SK-N-SH (cell line): ENCODE results near the gene VEGFA. TPM values are rescaled to one million over a fixed set of nuclear protein-coding genes. Genes with fewer than 3 reads are reported as not detected.

Experiments
- CTCF ChIA-PET: fragments of 300-600, 350-600 bp; formaldehyde crosslinking; extraction: SDS; loops from one replicate; lab custom pipeline; 2021; lab: Yijun Ruan, JAX
- POLR2A ChIA-PET: fragments of 350-600 bp; sonication (Branson Sonifier 250); formaldehyde crosslinking; extraction: SDS; loops from one replicate; lab custom pipeline; 2020; ENCODE audit warnings: antibody characterized with exemption, inconsistent platforms; lab: Yijun Ruan, JAX
- DNase-seq: peaks from one replicate; pipeline ENCODE4 v3.0.0; 2012
- H2AFZ ChIP-seq: fragments of 200-600 bp; sonication (generic); 2 replicates; pipeline ENCODE4 v1.8.1; 2016; ENCODE audit warnings: antibody characterized with exemption, mild to moderate bottlenecking, low read depth
- H3F3A ChIP-seq: fragments of 200-600 bp; sonication (generic); replicated peaks from 2 replicates; pipeline ENCODE3; 2016; ENCODE audit warnings: antibody characterized with exemption, mild to moderate bottlenecking; ENCODE audit not compliant: insufficient read depth
- H3K27ac ChIP-seq, 2 experiments: fragments of 200-500 bp in 1 of 2; fragments of 200-600 bp in 1 of 2; sonication (Bioruptor generic) in 1 of 2; sonication (generic), shearing (Covaris generic) in 1 of 2; 2 replicates each; pipeline versions ENCODE4 v1.5.1 to v1.6.1; 2014 to 2016; ENCODE audit warnings: low read depth in 2 of 2, inconsistent platforms in 1 of 2, low read length in 1 of 2, mild to moderate bottlenecking in 1 of 2, mixed read lengths in 1 of 2
- H3K27me3 ChIP-seq: fragments of 200-600 bp; sonication (generic), shearing (Covaris generic); 2 replicates; pipeline ENCODE4 v1.6.1; 2016; ENCODE audit warnings: mixed run types; ENCODE audit not compliant: insufficient read depth
- H3K36me3 ChIP-seq, 2 experiments: fragments of 200-500 bp in 1 of 2; fragments of 200-600 bp in 1 of 2; sonication (Bioruptor generic) in 1 of 2; sonication (generic) in 1 of 2; replicated peaks in 1 of 2; 2 replicates each; pipeline versions ENCODE3 to v1.5.1; 2014 to 2016; ENCODE audit warnings: low read length in 1 of 2, mild to moderate bottlenecking in 1 of 2; ENCODE audit not compliant: insufficient read depth in 2 of 2, control insufficient read depth in 1 of 2
- H3K4me1 ChIP-seq, 2 experiments: fragments of 200-500 bp in 1 of 2; fragments of 200-600 bp in 1 of 2; sonication (Bioruptor generic) in 1 of 2; sonication (generic), shearing (Covaris generic) in 1 of 2; 2 replicates each; pipeline versions ENCODE4 v1.5.1 to v1.6.1; 2014 to 2016; ENCODE audit warnings: low read depth in 1 of 2, low read length in 1 of 2, mixed run types in 1 of 2; ENCODE audit not compliant: insufficient read depth in 2 of 2, control insufficient read depth in 1 of 2
- H3K4me2 ChIP-seq: fragments of 200-600 bp; sonication (generic), shearing (Covaris generic); 2 replicates; pipeline ENCODE4 v1.6.1; 2017; ENCODE audit warnings: mixed run types
- H3K4me3 ChIP-seq, 2 experiments: fragments of 200-500 bp in 1 of 2; fragments of 200-600 bp in 1 of 2; sonication (Bioruptor generic) in 1 of 2; sonication (generic), shearing (Covaris generic) in 1 of 2; 2 replicates each; pipeline versions ENCODE4 v1.5.1 to v1.8.1; 2014 to 2016; ENCODE audit warnings: low read depth in 2 of 2, inconsistent platforms in 1 of 2, low read length in 1 of 2, mild to moderate bottlenecking in 1 of 2, mixed read lengths in 1 of 2, moderate library complexity in 1 of 2
- H3K79me2 ChIP-seq: fragments of 200-600 bp; sonication (generic); 2 replicates; pipeline ENCODE4 v1.8.1; 2017; ENCODE audit warnings: mild to moderate bottlenecking; ENCODE audit not compliant: insufficient read depth
- H3K9ac ChIP-seq: fragments of 200-600 bp; sonication (generic); 2 replicates; pipeline ENCODE4 v1.6.1; 2017; ENCODE audit warnings: mixed run types
- H3K9me2 ChIP-seq: fragments of 200-600 bp; sonication (generic); 2 replicates; pipeline ENCODE4 v1.6.1; 2017; ENCODE audit warnings: mixed run types
- H3K9me3 ChIP-seq: fragments of 200-600 bp; sonication (generic); 2 replicates; pipeline ENCODE4 v1.6.1; 2017; ENCODE audit warnings: mixed run types, mild to moderate bottlenecking, moderate library complexity
- H4K20me1 ChIP-seq: fragments of 200-600 bp; sonication (generic); 2 replicates; pipeline ENCODE4 v1.6.1; 2017; ENCODE audit warnings: mild to moderate bottlenecking, mixed run types; ENCODE audit not compliant: insufficient read depth
- CTCF ChIP-seq: fragments of 200-600 bp; sonication (generic); IDR thresholded peaks from 2 replicates; pipeline ENCODE4 v1.6.1; 2017; ENCODE audit warnings: antibody characterized with exemption, mild to moderate bottlenecking, moderate library complexity
- ELF1 ChIP-seq: IDR thresholded peaks from 2 replicates; pipeline ENCODE4 v1.4.0; 2012
- EZH2phosphoT487 ChIP-seq: fragments of 200-600 bp; sonication (generic); IDR thresholded peaks from 2 replicates; pipeline ENCODE4 v1.6.1; 2017; ENCODE audit warnings: low read depth, mixed run types, mild to moderate bottlenecking, antibody characterized with exemption, moderate library complexity, borderline replicate concordance
- FOXM1 ChIP-seq: IDR thresholded peaks from 2 replicates; pipeline ENCODE4 v1.4.0; 2012; ENCODE audit warnings: low read depth, mild to moderate bottlenecking
- GABPA ChIP-seq: IDR thresholded peaks from 2 replicates; pipeline ENCODE4 v1.4.0; 2012; ENCODE audit warnings: low read depth, mild to moderate bottlenecking
- GATA2 ChIP-seq: sonication (generic); formaldehyde crosslinking; IDR thresholded peaks from 2 replicates; pipeline ENCODE4 v1.5.0; 2020; ENCODE audit warnings: mild to moderate bottlenecking, missing genetic modification reagents
- IRF3 ChIP-seq: fragments of 150-350 bp; IDR thresholded peaks from 2 replicates; pipeline ENCODE4 v1.6.1; 2016; ENCODE audit warnings: mild to moderate bottlenecking, low read depth, low read length
- MEF2A ChIP-seq: IDR thresholded peaks from 2 replicates; pipeline ENCODE4 v1.4.0; 2012; ENCODE audit warnings: low read depth, borderline replicate concordance
- MXI1 ChIP-seq: IDR thresholded peaks from 2 replicates; pipeline ENCODE4 v1.6.1; 2012; ENCODE audit warnings: mild to moderate bottlenecking, low read depth, low read length, improper control_type of control experiment
- NFIC ChIP-seq: IDR thresholded peaks from 2 replicates; pipeline ENCODE4 v1.4.0; 2012; ENCODE audit warnings: borderline replicate concordance
- NRF1 ChIP-seq: IDR thresholded peaks from 2 replicates; pipeline ENCODE4 v1.6.1; 2012; ENCODE audit warnings: low read depth, mild to moderate bottlenecking, low read length
- PBX3 ChIP-seq: IDR thresholded peaks from 2 replicates; pipeline ENCODE4; 2012
- RCOR1 ChIP-seq: fragments of 150-350 bp; IDR thresholded peaks from 2 replicates; pipeline ENCODE4 v1.6.1; 2017; ENCODE audit warnings: antibody characterized with exemption, low read length
- REST ChIP-seq: IDR thresholded peaks from 2 replicates; pipeline ENCODE4 v1.6.1; 2012; ENCODE audit warnings: mild to moderate bottlenecking, low read depth, low read length, moderate library complexity
- RFX5 ChIP-seq: IDR thresholded peaks from 2 replicates; pipeline ENCODE4 v1.6.1; 2012; ENCODE audit warnings: mild to moderate bottlenecking, improper control_type of control experiment, low read length
- SIN3A ChIP-seq: IDR thresholded peaks from 2 replicates; pipeline ENCODE4 v1.6.1; 2012; ENCODE audit warnings: low read depth, mild to moderate bottlenecking, low read length, moderate library complexity, borderline replicate concordance
- TEAD4 ChIP-seq: IDR thresholded peaks from 2 replicates; pipeline ENCODE4 v1.4.0; 2012; ENCODE audit warnings: mild to moderate bottlenecking, borderline replicate concordance; ENCODE audit not compliant: insufficient read depth
- USF1 ChIP-seq: IDR thresholded peaks from 2 replicates; pipeline ENCODE4 v1.4.0; 2012; ENCODE audit warnings: low read depth, borderline replicate concordance
- USF2 ChIP-seq: fragments of 150-350 bp; IDR thresholded peaks from 2 replicates; pipeline ENCODE4 v1.6.1; 2017; ENCODE audit warnings: antibody characterized with exemption, low read length, low read depth, borderline replicate concordance
- YY1 ChIP-seq: IDR thresholded peaks from 2 replicates; pipeline ENCODE4 v1.4.0; 2012; ENCODE audit warnings: low read depth, mild to moderate bottlenecking
- WGBS: methylation state at CpG from one replicate; pipeline ENCODE4 v1.1.6; 2017; ENCODE audit warnings: low lambda C conversion rate; 5-methylcytosine and 5-hydroxymethylcytosine counted together
- polyA plus RNA-seq, 3 experiments: library from polyadenylated mRNA; depleted of rRNA; stranded (reverse); fragments of >200 nt; gene quantifications; 2 replicates each; pipeline ENCODE4 v1.2.3, GENCODE V29; 2012

VEGFA gene
- polyA plus RNA-seq, 1 of the 3 experiments (the other 2 are of a cell fraction): 81.0 TPM

- H3K9me3 ChIP-seq: peaks cover 12% of the 10 kb centered on the region
- H3K4me1 ChIP-seq: peaks cover 0 to under 1% of the 10 kb centered on the region in 2 experiments; a peak in 1 of 4 replicates
- H3K79me2 ChIP-seq: no peaks in the 10 kb centered on the region
- no peak overlapping the region for H3K27ac ChIP-seq
- DNase-seq: no peak
- no peaks in the 10 kb centered on the region for H3K9me2 ChIP-seq
- no peaks in the 10 kb centered on the region for H3F3A ChIP-seq
- no peaks in the 10 kb centered on the region for H3K27me3 ChIP-seq
- H4K20me1 ChIP-seq: no peaks in the 10 kb centered on the region
- TF ChIP-seq ELF1 (no peak), CTCF (no peak), GATA2 (CRISPR knock-in tag) (no peak), MEF2A (no peak), NFIC (no peak), EZH2phosphoT487 (no peak), GABPA (no peak), PBX3 (no peak), USF1 (no peak), RFX5 (no peak), FOXM1 (no peak), YY1 (no peak), USF2 (no peak), SIN3A (no peak), NRF1 (no peak), IRF3 (no peak), RCOR1 (no peak), MXI1 (no peak), REST (no peak), TEAD4 (no peak)
- TF ChIP-seq, all 33 proteins: peak for 0
- H3K9ac ChIP-seq: no peak overlapping the region
- CTCF ChIA-PET: interaction anchor here (0.8 to 2.7 kb wide), 4 partner anchors 8 to 345 kb away, joined by 3 to 8 read pairs (median 4); partner anchors contain the start of gene VEGFA
- H3K4me2 ChIP-seq: no peak overlapping the region
- no peak overlapping the region for H2AFZ ChIP-seq
- 100% methylated on average over 1 of the region's 3 CpGs for WGBS
- H3K4me3 ChIP-seq: no peak overlapping the region
- POLR2A ChIA-PET: no interaction called here
- H3K36me3 ChIP-seq: no peaks in the 10 kb centered on the region
Measured at GRCh38 chr6:43734294-43734665, 35.7 kb upstream of the VEGFA start.
